Inferior parietal cortex (tissue), 1 donor: ENCODE results near the gene TTC28.
A peak's percentile ranks its signal among the peaks of the same experiment; 100 is the strongest.
"Not testable (repeated sequence)": the region's sequence is repeated elsewhere in the genome, so short reads cannot be mapped to it uniquely, and the experiment has no call there.

Experiments
- DNase-seq: peaks from one replicate; pipeline ENCODE4 v3.0.0-alpha.2; 2016; ENCODE audit errors: extremely low spot score

Gene TTC28

DNA sequence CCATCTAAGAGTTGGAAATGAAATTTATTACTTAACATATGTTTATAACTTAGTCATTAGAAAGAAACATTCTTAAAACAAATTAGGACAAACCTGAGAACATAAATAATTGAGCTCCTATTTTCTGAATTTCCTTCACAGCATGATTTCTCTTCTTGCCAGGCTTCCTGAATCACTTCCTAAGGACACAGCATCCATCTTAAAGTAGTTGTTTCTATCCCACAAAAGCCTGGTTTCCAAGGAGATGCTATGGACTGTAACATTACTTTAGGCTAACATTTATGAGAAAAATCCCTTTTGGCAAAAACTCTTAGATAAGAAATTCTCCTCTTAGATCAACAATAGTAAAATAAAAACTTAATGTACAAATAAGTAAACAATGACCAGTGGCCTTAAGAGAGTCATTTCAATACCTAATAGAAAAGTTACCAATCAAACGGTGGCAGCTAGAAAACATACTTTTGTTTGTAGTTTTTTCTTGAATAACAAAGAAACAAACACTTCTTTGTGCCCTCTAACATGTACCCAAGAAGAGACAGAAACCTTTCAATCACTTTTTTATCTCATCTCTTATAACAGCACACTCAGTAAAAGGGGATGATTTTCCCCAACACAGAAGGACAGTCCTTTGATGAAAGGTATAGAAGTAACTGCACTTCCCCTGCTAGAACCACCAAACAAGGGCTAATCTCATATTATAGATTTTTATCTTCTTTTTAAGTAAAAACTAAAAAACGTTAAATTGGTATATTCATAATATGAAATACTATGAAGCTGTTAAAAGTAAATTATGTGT, 74.5 kb downstream of the TTC28 start:
- no peak for DNase-seq

DNA sequence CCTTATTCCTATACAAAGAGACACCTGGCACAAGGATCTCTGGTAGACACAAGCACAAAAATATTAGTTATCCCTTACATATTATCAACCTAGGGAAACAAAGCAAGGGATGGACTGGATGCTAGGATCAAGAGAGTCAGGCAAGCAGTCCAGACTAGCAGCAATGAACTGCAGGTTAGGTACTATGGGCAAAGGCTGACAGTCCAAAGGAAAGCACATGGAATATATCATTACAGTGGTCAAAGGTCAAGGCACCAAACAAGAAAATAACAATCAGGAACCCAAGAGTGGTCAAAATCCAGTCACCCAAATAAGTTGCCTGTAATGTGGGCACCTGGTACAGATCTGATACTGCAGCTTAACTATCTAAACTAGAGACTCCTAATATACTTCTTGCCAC, 77.7 kb downstream of the TTC28 start:
- no peak for DNase-seq

DNA sequence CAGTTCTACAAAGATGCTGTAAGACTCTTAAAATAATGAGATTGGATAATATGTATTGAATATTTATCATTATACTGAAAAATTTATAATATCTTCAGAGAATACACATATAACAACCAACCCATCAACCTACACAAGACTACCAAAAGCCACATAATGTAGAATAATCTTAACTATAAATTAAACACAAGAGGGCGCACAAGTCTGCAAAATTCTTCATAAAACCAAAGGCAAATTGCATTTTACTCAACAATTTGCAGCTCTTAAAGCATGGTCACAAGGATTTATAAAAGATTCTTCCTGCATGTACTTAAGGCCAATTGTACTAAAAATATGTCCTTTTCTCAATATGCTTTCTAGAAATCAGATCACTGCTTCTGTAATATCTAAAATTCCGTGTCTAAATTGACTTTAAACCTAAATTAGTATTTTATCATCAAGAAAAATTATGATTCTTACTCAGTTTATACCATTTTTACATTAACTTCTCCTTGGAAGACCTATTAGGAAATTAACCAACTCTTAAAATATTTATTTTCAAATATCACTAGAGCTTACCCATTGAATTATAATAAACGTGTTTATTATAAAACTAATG, 79.0 kb downstream of the TTC28 start:
- DNase-seq, result peak; percentile 84

DNA sequence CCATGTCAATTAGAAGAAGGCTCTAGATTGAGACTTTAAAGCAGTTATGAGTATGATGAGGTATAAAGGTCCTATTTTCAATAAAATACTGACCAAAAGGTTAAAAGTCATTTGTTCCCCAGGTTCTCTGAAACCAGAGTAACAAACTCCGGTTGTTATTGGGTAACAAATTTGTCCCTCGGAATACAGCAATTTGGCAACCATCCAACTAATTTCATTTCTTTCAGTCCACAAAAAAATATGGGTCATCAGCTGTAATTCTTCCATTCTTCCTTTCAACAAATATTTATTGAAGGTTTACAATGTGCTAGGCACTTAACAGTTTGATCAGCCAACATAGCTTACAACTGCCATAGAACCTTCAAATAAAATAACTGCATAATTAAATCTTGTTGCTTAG, 79.9 kb downstream of the TTC28 start:
- DNase-seq, result no peak

DNA sequence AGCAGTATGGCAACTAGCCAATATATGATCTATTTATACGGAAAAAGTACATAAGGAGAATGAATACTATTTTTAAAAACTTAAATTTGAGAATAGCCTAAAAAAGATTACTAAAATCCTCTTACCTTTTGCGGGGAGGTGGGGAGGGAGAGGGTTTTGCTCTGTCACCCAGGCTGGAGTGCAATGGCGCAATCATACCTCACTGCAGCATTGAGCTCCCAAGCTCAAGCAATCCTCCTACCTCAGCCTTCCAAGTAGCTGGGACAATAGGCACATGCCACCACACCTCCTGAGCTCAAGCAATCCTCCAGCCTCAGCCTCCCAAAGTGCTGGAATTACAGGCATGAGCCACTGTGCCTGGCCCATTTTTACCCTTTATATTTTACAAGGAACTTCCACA, 82.0 kb downstream of the TTC28 start:
- DNase-seq, result no peak

DNA sequence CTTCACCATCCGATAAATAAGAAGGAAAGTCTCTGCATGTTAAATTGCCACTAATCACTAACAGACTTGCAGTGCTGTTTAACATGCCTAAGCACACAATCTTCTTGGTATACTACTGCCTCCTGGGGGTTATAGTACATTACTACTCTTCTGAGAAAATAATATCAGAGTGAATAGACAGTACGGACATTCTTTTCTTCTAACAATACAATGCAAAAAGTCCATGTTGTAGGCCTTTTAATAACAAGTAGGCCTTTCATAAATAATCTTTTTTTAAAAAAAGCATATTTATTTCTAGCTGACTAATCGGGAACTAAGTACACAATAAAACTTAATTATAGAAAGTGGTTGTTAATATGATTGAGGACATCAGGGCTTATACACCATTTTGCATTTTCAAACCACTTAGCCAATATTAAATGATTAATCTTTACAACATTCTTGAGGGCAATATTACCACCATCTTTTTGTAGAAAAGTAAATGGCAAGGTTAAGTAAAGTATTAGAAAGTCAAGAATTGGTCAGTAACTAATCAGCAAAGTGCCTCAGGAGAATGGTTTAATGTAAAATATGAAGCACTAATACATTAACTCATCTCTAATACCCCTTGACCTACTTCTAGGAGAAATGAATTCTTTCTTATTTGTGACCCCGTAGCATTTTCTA, 84.7 kb downstream of the TTC28 start:
- peak; percentile 93 for DNase-seq

DNA sequence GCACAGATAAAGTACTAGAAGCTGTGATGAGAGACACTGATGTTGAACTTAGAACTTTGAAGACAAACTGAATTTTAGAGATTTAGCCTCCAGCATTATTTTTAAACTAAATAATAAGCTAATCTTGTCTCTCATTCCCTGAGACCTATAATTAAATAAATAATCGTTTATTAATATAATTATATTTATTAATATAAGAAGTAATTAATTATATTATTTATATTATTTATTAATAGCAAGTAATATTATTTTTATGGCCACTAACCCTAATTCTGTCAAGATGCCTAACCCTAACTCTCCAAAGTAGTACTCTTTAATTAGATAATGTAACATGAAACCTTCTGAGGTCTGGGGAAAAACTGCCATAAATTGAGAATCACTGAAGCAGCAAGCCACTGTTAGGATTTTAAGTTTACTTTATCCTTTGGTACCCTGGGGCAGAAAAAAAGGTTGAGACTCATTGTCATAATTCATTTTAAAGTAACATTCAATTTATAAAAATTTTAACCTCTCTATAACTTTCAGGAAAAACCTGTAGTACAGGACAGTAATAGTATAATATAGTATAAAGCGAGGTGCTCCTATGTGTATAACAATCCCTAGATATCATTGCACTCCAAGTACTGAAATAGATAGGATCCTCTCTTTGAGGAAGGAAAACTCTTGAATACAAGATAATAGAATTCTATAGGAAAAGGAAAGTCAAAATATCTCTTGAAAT, 85.4 kb downstream of the TTC28 start:
- no peak for DNase-seq

DNA sequence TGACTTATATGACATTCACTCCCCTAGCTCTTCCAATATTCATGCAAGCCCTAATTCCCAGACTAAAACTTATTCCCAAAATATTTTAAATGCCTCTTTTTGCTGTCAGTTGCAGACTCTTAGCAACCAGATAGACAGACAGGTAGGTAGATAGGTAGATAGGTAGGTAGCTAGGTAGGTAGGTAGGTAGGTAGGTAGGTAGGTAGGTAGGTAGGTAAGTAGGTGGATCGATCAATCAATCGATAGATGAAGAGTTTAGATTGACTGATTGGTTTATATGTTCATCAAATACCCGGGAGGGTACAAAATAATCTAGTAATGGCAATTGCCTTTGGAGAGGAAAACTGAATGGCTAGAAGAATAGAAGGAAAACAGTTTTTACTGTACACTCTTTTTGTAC, 86.3 kb downstream of the TTC28 start:
- no peak for DNase-seq

DNA sequence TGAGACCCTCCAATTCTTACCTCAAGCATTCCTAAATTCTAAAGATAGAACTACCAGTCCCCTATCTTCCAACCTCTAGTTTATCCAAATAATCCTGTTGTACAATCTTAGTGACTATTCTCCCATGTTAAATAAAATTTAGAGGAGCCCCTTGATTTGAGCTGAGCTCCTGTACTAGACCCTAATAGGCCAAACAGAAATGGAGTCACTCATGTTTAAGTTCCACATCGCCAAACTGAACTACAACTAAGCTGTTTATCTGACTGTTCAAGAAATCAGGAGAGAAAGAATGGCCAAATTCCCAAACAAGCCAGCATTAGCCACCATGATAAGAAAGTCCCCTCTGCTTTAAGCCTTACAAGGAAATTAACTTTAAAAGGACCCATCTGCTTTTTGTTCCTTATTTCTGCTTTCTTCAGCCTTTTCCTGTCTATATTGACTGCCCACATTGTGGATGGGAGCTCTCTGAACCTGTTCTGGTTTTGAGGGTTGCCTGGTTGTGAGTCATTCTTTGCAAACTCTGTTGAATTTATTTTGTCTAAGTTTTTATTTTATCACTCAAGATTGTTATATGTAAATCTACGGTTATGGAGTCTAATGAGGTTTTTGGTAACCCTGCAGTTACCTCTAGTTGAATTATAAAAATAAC, 90.4 kb downstream of the TTC28 start:
- no peak for DNase-seq

DNA sequence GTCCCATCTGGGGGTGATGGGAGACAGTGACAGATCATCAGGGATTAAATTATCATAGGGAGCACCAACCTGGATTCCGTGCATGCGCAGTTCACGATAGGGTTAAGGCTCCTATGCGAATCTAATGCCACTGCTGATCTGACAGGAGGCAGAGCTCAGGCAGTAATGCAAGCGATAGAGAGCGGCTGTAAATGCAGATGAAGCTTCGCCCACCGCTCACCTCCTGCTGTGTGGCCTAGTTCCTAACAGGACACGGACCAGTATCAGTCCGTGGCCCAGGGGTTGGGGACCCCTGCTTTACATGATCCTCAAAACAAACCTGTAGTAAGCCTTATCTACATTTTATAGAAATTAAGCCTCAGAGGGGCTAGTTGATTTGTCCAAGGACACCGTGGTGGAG, 94.3 kb downstream of the TTC28 start:
- DNase-seq, result no peak

DNA sequence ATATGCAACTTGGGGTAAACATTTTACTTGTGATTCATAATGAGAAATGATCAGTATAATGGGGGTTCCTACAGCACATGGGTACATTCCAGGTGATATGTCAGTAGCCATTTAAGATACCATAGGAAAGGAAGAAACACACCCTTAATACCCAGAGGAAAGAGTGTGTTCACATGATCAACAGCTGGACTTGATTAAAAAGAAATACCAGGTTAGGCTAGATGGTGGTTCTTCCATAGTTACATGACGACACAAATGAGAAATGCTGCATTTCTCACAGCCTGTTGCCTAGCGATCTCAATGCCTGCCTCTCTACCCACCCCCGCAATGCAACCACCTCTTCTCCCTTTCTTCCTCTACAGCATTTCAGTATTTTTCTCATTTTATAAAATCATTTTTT, 96.8 kb downstream of the TTC28 start:
- no peak for DNase-seq

DNA sequence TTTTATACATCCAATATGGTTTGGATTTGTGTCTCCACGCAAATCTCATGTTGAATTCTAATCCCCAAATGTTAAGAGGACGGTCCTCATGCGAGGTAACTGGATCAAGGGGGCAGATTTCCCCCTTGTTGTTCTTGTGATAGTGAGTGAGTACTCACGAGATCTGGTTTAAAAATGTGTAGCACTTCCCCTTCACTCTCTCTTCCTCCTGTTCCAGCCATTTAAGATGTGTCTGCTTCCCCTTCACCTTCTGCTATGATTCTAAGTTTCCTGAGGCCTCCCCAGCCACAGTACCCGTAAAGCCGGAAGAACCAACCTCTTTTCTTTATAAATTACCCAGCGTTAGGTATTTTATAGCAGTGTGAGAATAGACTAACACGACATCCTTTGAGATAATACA, 98.6 kb downstream of the TTC28 start:
- no peak for DNase-seq

DNA sequence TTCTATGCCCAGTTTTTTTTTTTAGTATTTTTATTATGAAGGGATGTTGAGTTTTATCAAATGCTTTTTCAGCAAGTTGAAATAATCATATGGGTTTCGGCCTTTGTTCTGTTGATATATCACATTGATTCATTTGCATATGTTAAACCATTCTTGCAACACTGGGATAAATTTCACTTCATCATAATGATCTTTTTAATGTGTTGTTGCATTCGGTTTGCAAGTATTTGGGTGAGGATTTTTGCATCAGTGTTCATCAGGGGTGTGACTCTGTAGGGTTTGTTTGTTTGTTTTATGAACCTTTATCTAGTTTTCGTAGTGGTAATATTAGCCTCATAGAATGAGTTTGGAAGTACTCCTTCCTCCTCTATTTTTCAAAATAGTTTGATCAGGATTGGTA, 103.5 kb downstream of the TTC28 start:
- no peak for DNase-seq

DNA sequence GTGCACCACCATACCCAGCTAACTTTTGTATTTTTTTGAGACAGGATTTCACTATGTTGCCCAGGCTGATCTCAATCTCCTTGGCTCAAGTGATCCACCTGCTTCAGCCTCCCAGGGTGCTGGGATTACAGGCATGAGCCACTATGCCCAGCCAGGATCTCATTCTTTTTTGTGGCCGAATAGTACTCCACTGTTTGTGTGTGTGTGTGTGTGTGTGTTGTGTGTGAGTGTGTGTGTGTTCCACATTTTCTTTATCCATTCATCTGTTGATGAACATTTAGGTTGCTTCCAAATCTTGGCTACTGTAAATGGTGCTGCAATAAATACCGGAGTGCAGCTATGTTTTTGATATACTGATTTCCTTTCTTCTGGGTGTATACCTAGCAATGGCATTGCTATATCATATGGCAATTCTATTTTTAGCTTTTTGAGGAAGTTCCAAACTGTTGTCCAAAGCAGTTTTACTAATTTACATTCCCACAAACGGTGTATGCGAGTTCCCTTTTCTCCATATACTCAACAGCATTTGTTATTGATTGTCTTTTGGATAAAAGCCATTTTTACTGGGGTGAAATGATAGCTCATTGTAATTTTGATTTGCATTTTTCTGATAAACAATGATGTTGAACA, 105.4 kb downstream of the TTC28 start:
- DNase-seq, result no peak

DNA sequence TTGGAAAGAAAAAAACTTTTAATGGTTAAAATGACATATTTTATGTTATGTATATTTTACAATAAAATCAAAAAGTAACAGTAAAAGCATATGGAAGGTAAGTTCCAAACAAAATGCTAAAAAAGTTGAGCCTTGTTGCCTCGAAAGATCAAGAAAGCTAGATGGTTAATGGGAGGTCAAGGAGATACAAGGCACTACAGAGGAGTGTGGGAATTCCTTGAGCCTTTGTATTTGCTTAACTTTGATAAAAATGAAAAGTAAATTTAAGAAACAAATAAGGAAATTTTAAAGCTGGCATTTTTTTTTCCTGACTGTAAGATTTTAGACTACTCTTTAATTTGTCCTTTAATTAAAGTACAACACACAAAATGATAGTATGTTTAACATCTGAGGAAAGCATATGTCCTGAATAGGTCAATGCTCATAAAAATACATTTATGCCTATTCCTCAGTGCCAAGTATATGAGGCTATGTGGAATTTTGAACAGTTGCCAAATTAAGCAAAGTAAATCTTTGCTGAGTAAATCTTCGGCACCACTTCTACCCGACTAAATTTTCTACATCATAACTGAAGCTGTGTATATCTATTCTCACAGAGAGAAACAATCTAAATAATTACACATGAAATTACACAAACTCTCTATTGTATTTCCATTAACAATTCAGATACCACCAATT, 108.8 kb downstream of the TTC28 start:
- no peak for DNase-seq

DNA sequence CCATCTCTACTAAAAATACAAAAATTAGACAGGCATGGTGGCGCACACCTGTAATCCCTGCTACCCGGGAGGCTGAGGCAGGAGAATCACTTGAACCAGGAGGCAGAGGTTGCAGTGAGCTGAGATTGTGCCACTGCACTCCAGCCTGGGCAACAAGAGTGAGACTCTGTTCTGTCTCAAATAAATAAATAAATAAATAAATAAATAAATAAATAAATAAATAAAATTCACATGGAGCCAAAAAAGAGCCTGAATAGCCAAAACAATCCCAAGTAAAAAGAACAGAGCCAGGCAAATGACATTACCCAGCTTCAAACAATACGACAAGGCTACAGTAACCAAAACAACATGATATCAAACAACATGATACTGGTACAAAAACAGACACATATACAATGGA, 110.7 kb downstream of the TTC28 start:
- DNase-seq, result not testable (repeated sequence)

DNA sequence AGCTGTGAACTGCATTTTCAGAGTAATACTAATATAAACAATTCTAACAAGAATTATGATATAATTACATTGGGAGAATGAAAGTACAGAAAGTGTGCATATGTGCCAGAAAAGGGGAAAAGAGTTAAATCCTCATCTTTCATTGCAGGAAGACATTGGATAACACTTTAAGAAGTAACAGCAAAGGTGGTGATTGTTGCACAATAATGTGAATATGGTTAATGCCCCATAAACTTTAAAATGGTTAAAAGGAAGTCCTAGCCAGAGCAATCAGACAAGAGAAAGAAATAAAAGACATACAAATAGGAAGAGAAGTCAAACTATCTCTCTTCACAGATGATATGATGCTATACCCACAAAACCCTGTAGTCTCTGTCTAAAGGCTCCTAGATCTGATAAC, 111.5 kb downstream of the TTC28 start:
- no peak for DNase-seq

DNA sequence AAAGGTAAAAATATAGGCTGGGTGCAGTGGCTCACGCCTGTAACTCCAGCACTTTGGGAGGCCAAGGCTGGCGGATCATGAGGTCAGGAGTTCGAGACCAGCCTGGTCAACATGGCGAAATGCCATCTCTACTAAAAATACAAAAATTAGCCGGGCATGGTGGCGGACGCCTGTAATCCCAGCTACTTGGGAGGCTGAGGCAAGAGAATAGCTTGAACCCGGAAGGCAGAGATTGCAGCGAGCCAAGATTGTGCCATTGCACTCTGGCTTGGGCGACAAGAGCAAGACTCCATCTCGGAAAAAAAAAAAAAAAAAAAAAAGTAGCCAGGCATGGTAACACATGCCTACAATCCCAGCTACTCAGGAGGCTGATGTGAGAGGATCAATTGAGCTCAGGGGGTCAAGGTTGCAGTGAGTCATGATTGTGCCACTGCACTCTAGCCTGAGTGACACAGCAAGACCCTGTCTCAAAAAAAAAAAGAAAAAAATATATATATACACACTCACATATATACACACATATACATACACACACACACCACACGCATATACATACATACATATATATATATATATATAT, 112.6 kb downstream of the TTC28 start:
- DNase-seq, result not testable (repeated sequence)

DNA sequence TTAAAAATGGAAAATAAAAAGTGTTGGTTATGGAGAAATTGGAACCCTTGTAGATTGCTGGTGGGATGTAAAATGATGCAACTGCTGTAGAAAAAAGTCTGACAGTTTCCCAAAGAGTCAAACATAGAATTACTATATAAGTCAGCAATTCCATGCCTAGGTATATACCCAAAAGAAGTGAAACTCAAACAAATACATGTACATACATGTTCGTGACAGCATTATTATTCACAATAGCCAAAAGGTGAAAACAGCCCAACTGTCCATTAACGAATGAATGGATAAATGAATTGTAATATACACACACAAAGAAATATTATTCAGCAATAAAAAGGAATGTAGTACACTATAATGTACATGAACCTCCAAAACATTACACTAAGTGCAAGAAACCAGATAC, 116.0 kb downstream of the TTC28 start:
- DNase-seq, result no peak

DNA sequence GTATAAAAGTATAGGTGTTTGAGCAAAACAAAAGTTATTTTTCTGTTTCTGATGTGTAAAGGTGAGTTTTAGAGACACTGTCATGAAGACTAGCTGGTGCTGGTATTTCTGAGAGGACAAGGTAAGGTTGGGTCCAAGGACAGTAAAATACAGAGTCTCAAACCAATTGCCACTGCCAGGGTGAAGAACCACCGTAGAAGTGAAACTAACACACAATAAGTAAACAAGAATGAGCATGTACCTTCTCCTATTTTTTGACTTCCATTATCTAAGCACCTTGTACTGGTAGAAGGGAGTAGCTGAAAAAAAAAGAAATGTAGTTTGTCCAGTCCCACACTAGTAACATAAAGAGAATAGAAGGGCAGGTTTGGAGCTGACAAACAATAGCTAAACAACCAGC, 117.3 kb downstream of the TTC28 start:
- no peak for DNase-seq

DNA sequence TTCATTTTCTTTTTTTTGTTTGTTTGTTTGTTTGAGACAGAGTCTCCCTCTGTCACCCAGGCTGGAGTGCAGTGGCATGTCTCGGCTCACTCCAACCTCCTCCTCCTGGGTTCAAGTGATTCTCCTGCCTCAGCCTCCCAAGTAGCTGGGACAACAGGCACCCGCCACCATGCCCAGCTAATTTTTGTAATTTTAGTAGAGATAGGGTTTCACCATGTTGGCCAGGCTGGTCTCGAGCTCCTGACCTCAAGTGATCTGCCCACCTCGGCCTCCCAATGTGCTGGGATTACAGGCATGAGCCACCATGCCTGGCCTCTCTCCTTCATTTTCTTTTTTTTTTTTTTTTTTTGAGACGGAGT, 118.9 kb downstream of the TTC28 start:
- DNase-seq, result not testable (repeated sequence)
